ENCODE measurements around the gene SH3BP2.
"Not testable (repeated sequence)": the region's sequence is repeated elsewhere in the genome, so short reads cannot be mapped to it uniquely, and the experiment has no call there.

SH3BP2 gene

DNA sequence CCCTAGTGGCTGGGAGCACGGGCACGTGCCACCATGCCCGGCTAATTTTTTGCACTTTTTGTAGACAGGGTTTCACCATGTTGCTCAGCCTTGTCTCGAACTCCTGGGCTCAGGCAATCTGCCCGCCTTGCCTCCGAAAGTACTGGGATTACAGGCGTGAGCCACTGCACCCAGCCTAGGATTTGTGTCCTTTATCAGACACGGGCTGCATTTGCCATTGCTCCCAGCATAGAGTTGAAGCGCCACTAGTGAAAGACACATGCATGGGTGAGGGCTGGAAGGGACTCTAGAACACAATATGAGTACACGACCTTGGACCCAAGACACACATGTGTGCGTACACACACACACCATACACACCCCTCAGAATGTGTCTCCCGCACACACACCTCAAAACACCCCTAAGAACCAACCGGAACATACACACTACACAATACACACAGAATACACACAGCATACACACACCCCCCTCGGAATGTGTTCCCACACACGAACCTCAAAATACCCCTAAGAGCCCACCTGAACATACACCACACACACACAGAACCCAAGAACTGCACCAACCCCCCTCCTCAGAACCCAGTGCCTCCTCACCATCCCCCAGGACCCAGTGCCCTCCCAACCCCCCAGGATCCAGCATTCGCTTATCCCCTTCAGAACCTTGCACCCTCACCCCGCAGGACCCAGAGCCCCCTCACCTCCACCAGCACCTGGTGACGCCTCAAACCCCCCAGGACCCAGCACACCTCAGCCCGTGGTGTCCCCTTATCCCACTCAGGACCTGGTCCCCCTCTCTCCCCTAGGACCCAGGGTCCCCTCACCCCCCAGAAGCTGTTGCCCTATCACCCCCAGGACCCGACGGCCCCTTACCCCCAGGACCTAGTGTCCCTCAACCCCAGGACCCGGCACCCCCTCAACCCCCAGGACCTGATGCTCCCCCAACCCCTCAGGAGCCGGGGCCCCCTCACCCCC, 37.8 kb upstream of the SH3BP2 start:
- Histone ChIP-seq H3K27me3 (ENCODE audit: control insufficient read depth in 1 of 2, insufficient read depth in 2 of 2, low read length in 2 of 2) (no peaks in the 10 kb centered on the region), H3K36me3 (ENCODE audit: insufficient read depth, low read length) (no peaks in the 10 kb centered on the region), H3K27ac (ENCODE audit: low read depth, low read length) (peak overlapping the region; percentile 75), H3K9me3 (ENCODE audit: low read length) (no peaks in the 10 kb centered on the region), H3K4me1 (ENCODE audit: insufficient read depth, low read length) (peaks cover 22% of the 10 kb centered on the region), H3K9ac (ENCODE audit: low read length) (peak overlapping the region; percentile 53), H3K4me3 (ENCODE audit: low read depth in 1 of 2, low read length in 2 of 2) (peak overlapping the region; percentile 61 to 64)

DNA sequence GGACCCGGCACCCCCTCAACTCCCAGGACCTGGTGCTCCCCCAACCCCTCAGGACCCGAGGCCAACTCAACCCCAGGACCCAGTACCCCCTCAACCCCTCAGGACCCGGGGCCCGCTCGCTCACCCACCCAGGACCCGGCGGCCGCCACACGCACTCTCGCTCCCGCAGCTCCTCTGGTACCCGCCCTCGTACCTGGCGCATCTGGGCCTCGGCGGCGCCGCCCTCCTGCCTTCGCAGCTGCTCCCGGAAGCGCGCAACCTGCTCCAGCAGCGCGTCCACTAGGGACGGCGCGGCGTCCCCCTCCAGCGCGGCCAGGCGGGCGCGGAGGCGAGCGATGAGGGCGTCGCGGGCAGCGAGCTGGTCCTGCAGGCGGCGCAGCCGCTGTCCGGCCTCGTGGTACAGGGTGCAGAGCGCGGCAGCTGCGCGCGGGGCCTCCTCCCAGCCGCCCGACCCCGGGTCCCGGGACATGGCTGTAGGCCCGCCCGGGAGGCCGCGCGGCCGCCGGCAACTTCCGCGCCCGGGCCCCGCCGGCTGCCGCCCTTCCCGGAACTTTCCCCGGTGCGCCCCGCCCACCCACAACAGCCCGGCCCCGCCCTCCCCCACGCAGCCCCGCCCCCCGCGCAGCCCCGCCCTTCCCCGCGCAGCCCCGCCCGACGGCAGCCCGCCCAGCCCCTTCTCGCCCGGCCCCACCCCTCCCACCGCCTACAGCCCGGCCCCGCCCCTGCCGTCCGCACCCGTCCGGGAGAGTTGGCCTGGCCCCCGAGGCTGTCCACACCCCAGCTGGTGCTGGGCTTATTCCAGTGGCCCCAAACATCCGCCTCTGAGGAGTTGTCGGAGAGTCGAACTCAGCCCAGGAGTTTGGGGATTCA, 36.8 kb upstream of the SH3BP2 start, which contains the start of gene TNIP2:
TNIP2 (minus strand) TSS at position 516 of the 870 bp plus-strand sequence; CDS start at position 469, 47 bp downstream.
- no peaks in the 10 kb centered on the region for H3K36me3 ChIP-seq (ENCODE audit: insufficient read depth, low read length)

DNA sequence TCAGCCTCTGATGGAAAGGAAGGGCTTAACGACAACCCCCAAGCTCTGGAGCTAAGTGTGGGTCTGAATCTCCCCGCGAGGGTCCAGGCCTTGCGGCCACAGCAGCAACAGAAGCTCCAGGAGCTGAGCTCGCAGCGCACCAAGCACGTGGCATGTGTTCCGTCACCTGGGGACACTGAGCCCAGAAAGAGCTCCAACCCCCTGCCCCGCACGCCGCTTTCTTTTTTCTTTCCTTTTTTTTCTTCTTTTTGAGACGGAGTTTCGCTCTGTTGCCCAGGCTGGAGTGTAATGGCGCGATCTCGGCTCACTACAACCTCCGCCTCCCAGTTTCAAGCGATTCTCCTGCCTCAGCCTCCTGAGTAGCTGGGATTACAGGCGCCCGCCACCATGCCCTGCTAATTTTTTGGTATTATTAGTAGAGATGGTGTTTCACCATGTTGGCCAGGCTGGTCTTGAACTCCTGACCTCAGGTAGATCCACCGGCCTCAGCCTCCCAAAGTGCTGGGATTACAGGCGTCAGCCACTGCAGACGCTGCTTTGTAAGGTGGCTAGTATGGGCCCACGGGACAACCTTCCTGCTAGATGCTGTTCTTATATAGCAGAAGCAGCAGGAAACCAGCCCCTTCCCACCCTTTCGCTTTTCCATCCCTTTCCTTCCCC, 36.1 kb upstream of the SH3BP2 start:
- H3K4me1 ChIP-seq (ENCODE audit: insufficient read depth, low read length) = peaks cover 13% of the 10 kb centered on the region

More for the DNA sequence above, 36.8 kb upstream of the SH3BP2 start, which contains the start of gene TNIP2:
- H3K27me3 ChIP-seq (ENCODE audit: control insufficient read depth in 1 of 2, insufficient read depth in 2 of 2, low read length in 2 of 2) = no peaks in the 10 kb centered on the region
- H3K27ac ChIP-seq (ENCODE audit: low read depth, low read length) = peak within 1 kb of the TSS; percentile 75
- H3K9ac ChIP-seq (ENCODE audit: low read length) = peak within 1 kb of the TSS; percentile 53
- peak within 1 kb of the TSS; percentile 61 to 64 for H3K4me3 ChIP-seq (ENCODE audit: low read depth in 1 of 2, low read length in 2 of 2)
- no peaks in the 10 kb centered on the region for H3K9me3 ChIP-seq (ENCODE audit: low read length)
- peaks cover 19% of the 10 kb centered on the region for H3K4me1 ChIP-seq (ENCODE audit: insufficient read depth, low read length)

DNA sequence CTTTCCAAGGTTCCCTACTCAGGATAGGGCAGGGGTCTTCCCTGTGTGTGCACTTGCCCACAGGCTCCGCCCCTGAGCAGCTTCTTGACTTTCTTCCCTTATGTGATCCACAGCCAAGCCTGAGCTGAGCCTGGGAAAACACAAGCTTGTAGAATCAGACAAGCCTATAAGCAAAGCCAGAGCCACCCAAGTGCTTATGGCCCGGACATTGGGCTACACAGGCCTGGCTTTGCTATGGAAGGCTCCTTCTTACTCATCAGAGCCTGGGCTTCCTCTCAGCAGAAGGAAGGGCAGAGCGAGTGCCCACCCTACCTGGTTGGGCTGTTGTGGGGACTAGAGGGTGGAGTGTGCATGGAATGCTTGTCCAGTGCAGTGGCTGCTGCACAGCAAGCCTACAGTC, 35.5 kb upstream of the SH3BP2 start:
- Histone ChIP-seq H3K9ac (ENCODE audit: low read length) (no peak overlapping the region), H3K36me3 (ENCODE audit: insufficient read depth, low read length) (no peaks in the 10 kb centered on the region), H3K4me1 (ENCODE audit: insufficient read depth, low read length) (peaks cover 13% of the 10 kb centered on the region), H3K4me3 (ENCODE audit: low read depth in 1 of 2, low read length in 2 of 2) (no peak overlapping the region), H3K9me3 (ENCODE audit: low read length) (no peaks in the 10 kb centered on the region), H3K27ac (ENCODE audit: low read depth, low read length) (no peak overlapping the region), H3K27me3 (ENCODE audit: control insufficient read depth in 1 of 2, insufficient read depth in 2 of 2, low read length in 2 of 2) (no peaks in the 10 kb centered on the region)

More for the DNA sequence above, 36.1 kb upstream of the SH3BP2 start:
- Histone ChIP-seq H3K9ac (ENCODE audit: low read length) (no peak overlapping the region), H3K27ac (ENCODE audit: low read depth, low read length) (peak overlapping the region; percentile 36), H3K27me3 (ENCODE audit: control insufficient read depth in 1 of 2, insufficient read depth in 2 of 2, low read length in 2 of 2) (no peaks in the 10 kb centered on the region), H3K36me3 (ENCODE audit: insufficient read depth, low read length) (no peaks in the 10 kb centered on the region), H3K9me3 (ENCODE audit: low read length) (no peaks in the 10 kb centered on the region), H3K4me3 (ENCODE audit: low read depth in 1 of 2, low read length in 2 of 2) (peak overlapping the region in 1 of 2 donors; percentile 48)

DNA sequence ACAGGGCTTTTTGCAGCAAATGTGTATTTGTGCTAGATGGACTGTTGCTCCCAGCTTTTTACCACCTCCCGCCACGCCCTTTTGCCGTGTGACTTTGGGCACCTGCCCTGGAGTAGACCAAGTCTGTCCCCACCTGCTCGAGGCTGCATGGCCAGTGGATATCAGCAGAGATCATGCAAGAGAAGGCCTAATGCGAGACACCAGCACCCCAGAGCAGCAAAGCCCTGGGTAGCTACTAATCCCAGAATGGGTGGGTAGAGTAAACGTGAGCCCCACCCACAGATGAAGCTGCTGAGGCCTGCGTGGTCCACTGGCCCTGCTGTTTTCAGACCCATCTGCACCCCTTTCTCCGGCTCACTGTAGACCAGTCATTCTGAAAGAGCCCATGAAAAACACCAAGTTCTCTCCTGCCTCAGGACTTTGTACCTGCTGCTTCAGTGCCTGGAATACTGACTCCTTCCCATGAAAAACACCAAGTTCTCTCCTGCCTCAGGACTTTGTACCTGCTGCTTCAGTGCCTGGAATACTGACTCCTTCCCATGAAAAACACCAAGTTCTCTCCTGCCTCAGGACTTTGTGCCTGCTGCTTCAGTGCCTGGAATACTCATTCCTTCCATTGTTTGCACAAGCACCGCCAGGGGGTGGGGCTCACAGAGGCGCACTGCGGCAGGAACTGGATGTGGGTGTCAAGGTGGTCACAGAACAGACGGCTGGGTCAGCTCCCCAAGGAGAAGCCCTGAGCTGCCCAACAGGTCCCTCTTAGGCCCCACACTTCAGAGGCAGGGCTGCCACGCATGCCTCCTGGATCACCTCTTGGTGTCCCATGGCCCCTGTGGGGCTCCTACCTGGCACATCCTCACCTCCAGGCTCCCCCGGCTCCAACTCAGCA, 31.6 kb upstream of the SH3BP2 start:
- no peaks in the 10 kb centered on the region for H3K36me3 ChIP-seq (ENCODE audit: insufficient read depth, low read length)
- peaks cover 5% of the 10 kb centered on the region for H3K4me1 ChIP-seq (ENCODE audit: insufficient read depth, low read length)
- H3K27me3 ChIP-seq (ENCODE audit: control insufficient read depth in 1 of 2, insufficient read depth in 2 of 2, low read length in 2 of 2) = no peaks in the 10 kb centered on the region
- H3K27ac ChIP-seq (ENCODE audit: low read depth, low read length) = no peak overlapping the region
- H3K9me3 ChIP-seq (ENCODE audit: low read length) = no peaks in the 10 kb centered on the region
- no peak overlapping the region for H3K4me3 ChIP-seq (ENCODE audit: low read depth in 1 of 2, low read length in 2 of 2)
- no peak overlapping the region for H3K9ac ChIP-seq (ENCODE audit: low read length)

DNA sequence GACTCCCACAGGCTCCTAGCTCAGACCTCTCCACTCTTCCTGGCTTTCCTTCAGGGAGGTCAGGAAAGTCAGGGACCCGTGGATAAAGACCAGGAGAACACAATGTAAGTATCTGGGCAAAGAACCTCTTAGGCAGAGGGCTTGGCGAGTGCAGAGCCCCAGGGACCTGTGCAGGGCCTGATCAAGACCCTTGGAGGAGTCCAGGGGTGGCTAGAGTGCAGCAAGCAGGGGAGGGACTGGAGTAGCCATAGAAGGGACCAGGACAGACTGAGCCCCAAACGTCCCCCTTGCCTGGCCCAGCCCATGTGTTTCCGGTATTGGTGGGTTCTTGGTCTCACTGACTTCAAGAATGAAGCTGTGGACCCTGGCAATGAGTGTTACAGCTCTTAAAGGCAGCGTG, 30.8 kb upstream of the SH3BP2 start:
- H3K4me1 ChIP-seq (ENCODE audit: insufficient read depth, low read length) = no peaks in the 10 kb centered on the region
- no peaks in the 10 kb centered on the region for H3K36me3 ChIP-seq (ENCODE audit: insufficient read depth, low read length)
- no peaks in the 10 kb centered on the region for H3K9me3 ChIP-seq (ENCODE audit: low read length)
- no peaks in the 10 kb centered on the region for H3K27me3 ChIP-seq (ENCODE audit: control insufficient read depth in 1 of 2, insufficient read depth in 2 of 2, low read length in 2 of 2)
- no peak overlapping the region for H3K4me3 ChIP-seq (ENCODE audit: low read depth in 1 of 2, low read length in 2 of 2)
- H3K9ac ChIP-seq (ENCODE audit: low read length) = no peak overlapping the region
- no peak overlapping the region for H3K27ac ChIP-seq (ENCODE audit: low read depth, low read length)

DNA sequence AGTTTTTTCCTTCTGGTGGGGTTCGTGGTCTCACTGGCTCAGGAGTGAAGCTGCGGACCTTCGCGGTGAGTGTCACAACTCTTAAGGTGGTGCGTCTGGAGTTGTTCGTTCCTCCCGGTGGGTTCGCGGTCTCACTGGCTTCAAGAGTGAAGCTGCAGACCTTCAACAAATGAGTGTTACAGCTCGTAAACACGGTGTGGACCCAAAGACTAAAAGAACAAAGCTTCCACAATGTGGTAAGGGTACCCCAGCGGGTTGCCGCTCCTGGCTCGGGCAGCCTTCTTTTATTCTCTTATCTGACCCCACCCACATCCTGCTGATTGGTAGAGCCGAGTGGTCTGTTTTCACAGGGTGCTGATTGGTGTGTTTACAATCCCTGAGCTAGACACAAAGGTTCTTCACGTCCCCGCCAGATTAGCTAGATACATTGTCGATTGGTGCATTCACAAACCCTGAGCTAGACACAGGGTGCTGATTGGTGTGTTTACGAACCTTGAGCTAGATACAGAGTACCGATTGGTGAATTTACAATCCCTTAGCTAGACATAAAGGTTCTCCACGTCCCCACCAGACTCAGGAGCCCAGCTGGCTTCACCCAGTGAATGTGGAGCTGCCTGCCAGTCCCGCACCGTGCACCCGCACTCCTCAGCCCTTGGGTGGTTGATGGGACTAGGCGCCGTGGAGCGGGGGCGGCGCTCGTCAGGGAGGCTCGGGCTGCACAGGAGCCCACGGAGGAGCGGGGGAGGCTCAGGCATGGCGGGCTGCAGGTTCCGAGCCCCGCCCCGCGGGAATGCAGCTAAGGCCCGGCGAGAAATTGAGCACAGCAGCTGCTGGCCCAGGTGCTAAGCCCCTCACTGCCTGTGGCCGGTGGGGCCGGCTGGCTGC, 30.2 kb upstream of the SH3BP2 start:
- not testable (repeated sequence) for H3K4me3 ChIP-seq (ENCODE audit: low read depth in 1 of 2, low read length in 2 of 2); H3K27me3 ChIP-seq (ENCODE audit: control insufficient read depth in 1 of 2, insufficient read depth in 2 of 2, low read length in 2 of 2); H3K9ac ChIP-seq (ENCODE audit: low read length)

DNA sequence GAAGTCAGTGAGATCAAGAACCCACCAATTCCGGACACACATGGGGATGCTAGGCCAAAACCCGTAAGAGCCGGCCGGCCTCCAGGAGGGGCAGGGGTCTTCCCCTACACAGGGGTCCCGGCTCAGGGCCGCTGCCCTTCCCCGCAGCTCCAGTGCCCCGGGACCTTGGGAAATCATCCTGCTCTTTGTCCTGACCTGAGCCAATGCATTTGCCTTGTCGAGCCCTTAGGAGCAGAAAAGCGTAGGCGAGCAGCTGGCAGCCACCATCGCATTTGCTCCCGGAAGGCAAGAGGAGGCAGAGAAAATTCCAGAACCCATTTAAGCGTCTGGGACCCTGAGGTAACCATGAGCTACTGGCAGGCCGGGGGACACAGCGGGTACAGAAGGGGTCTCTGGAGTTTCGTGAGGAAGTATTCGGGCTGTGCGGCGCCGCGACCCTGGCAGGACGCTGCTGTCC, 29.3 kb upstream of the SH3BP2 start:
- Histone ChIP-seq H3K9ac (ENCODE audit: low read length) (no peak overlapping the region), H3K4me1 (ENCODE audit: insufficient read depth, low read length) (no peaks in the 10 kb centered on the region), H3K4me3 (ENCODE audit: low read depth in 1 of 2, low read length in 2 of 2) (peak overlapping the region; percentile 60 to 69), H3K27me3 (ENCODE audit: control insufficient read depth in 1 of 2, insufficient read depth in 2 of 2, low read length in 2 of 2) (peaks cover 0 to 10% of the 10 kb centered on the region in 2 donors), H3K27ac (ENCODE audit: low read depth, low read length) (peak overlapping the region; percentile 24), H3K9me3 (ENCODE audit: low read length) (no peaks in the 10 kb centered on the region), H3K36me3 (ENCODE audit: insufficient read depth, low read length) (no peaks in the 10 kb centered on the region)

More for the DNA sequence above, 30.2 kb upstream of the SH3BP2 start:
- H3K27ac ChIP-seq (ENCODE audit: low read depth, low read length); H3K9me3 ChIP-seq (ENCODE audit: low read length); H3K4me1 ChIP-seq (ENCODE audit: insufficient read depth, low read length); H3K36me3 ChIP-seq (ENCODE audit: insufficient read depth, low read length): not testable (repeated sequence)

DNA sequence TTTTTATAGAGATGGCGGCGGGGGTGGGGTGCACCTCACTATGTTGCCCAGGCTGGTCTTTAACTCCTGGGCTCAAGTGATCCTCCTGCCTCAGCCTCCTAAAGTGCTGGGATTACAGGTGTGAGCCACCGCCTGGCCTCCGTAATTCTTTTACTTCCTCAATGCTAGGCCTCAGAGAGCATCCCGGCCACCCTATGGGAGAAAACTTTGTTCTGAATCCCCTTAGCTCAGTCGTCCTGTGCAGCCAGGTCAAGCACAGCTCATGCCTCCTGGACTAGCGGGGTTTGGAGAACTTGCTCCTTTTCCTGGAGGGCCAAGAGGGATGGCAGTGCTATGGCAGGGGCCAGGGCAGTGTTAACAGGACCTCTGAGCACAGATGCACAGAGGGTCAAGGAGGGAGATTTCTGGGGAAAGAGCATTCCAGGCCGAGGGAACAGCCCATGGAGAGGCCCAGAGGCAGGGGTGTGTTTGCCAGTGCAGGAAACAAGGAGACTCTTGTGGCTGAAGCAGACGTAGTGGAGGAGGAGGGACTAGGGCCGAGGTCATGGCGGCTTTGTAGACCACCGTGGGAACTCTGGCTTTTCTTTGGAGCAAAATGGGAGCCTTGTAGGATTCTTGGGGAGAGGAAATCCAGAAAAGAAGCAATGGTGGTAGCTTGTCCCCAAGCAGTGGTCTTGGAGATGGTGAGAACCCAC, 26.9 kb upstream of the SH3BP2 start:
- no peaks in the 10 kb centered on the region for H3K9me3 ChIP-seq (ENCODE audit: low read length)
- no peaks in the 10 kb centered on the region for H3K36me3 ChIP-seq (ENCODE audit: insufficient read depth, low read length)
- no peak overlapping the region for H3K9ac ChIP-seq (ENCODE audit: low read length)
- peaks cover 0 to 10% of the 10 kb centered on the region in 2 donors for H3K27me3 ChIP-seq (ENCODE audit: control insufficient read depth in 1 of 2, insufficient read depth in 2 of 2, low read length in 2 of 2)
- no peaks in the 10 kb centered on the region for H3K4me1 ChIP-seq (ENCODE audit: insufficient read depth, low read length)
- H3K4me3 ChIP-seq (ENCODE audit: low read depth in 1 of 2, low read length in 2 of 2) = no peak overlapping the region
- no peak overlapping the region for H3K27ac ChIP-seq (ENCODE audit: low read depth, low read length)
